SK-N-SH treated with all-trans-retinoic acid at 6 μM for 48 hours (cell line): Measurements from ENCODE around the gene BPGM.

Experiments
- ATAC-seq: fragments of 200-7000 bp; cut with Tn5 transposase; 3 replicates; pipeline ENCODE4 v1.9.1; 2020; ENCODE audit warnings: mild to moderate bottlenecking, moderate library complexity
- ARNTL ChIP-seq: fragments of 450-650 bp; formaldehyde crosslinking; IDR thresholded peaks from 2 replicates; pipeline ENCODE4 v1.5.0; 2020; ENCODE audit warnings: low read depth, mild to moderate bottlenecking, moderate library complexity, borderline replicate concordance
- BACH2 ChIP-seq: fragments of 250-450 bp; sonication (Bioruptor Pico); IDR thresholded peaks from 2 replicates; pipeline ENCODE4 v1.9.0; 2021; ENCODE audit warnings: mild to moderate bottlenecking, borderline replicate concordance
- CREB5 ChIP-seq: fragments of 250-450 bp; sonication (Bioruptor Pico); IDR thresholded peaks from 2 replicates; pipeline ENCODE4 v1.5.1; 2020; ENCODE audit warnings: low read depth, mild to moderate bottlenecking, moderate library complexity
- CSDC2 ChIP-seq: fragments of 250-450 bp; sonication (Bioruptor Pico); IDR thresholded peaks from 2 replicates; pipeline ENCODE4 v1.5.0; 2020; ENCODE audit warnings: mild to moderate bottlenecking, moderate library complexity
- CSRNP3 ChIP-seq: fragments of 250-450 bp; sonication (Bioruptor Pico); IDR thresholded peaks from 2 replicates; pipeline ENCODE4 v1.5.1; 2021; ENCODE audit warnings: mild to moderate bottlenecking, moderate library complexity
- ESRRG ChIP-seq: fragments of 250-450 bp; sonication (Bioruptor Pico); IDR thresholded peaks from 2 replicates; pipeline ENCODE4 v1.6.1; 2021; ENCODE audit warnings: mild to moderate bottlenecking
- GLIS3 ChIP-seq: fragments of 250-450 bp; sonication (Bioruptor Pico); IDR thresholded peaks from 2 replicates; pipeline ENCODE4 v1.5.0; 2020; ENCODE audit warnings: mild to moderate bottlenecking, moderate library complexity
- ISL1 ChIP-seq: fragments of 250-450 bp; sonication (Bioruptor Pico); IDR thresholded peaks from 2 replicates; pipeline ENCODE4 v2.1.2; 2022; ENCODE audit warnings: mild to moderate bottlenecking, moderate library complexity
- OSR1 ChIP-seq: fragments of 250-450 bp; sonication (Bioruptor Pico); IDR thresholded peaks from 2 replicates; pipeline ENCODE4 v1.8.0; 2022; ENCODE audit warnings: moderate library complexity, mild to moderate bottlenecking, inconsistent platforms
- PATZ1 ChIP-seq: fragments of 250-450 bp; sonication (Bioruptor Pico); IDR thresholded peaks from 2 replicates; pipeline ENCODE4 v1.8.0; 2020; ENCODE audit warnings: mild to moderate bottlenecking, moderate library complexity, borderline replicate concordance
- POU6F1 ChIP-seq: fragments of 250-450 bp; sonication (Bioruptor Pico); IDR thresholded peaks from 2 replicates; pipeline ENCODE4 v1.8.0; 2021; ENCODE audit warnings: low read depth, mild to moderate bottlenecking, moderate library complexity, borderline replicate concordance
- PPARA ChIP-seq: fragments of 250-450 bp; sonication (Bioruptor Pico); IDR thresholded peaks from 2 replicates; pipeline ENCODE4 v1.5.0; 2020; ENCODE audit warnings: mild to moderate bottlenecking, borderline replicate concordance
- RARB ChIP-seq: fragments of 250-450 bp; sonication (Bioruptor Pico); IDR thresholded peaks from 2 replicates; pipeline ENCODE4 v1.8.0; 2021; ENCODE audit warnings: mild to moderate bottlenecking, moderate library complexity
- SNAI2 ChIP-seq: fragments of 250-450 bp; sonication (Bioruptor Pico); IDR thresholded peaks from 2 replicates; pipeline ENCODE4 v1.5.0; 2020; ENCODE audit warnings: mild to moderate bottlenecking, moderate library complexity
- TCF4 ChIP-seq: fragments of 250-450 bp; sonication (Bioruptor Pico); IDR thresholded peaks from 2 replicates; pipeline ENCODE4 v1.8.0; 2021; ENCODE audit warnings: mild to moderate bottlenecking, moderate library complexity, borderline replicate concordance
- TOX ChIP-seq: fragments of 250-450 bp; sonication (Bioruptor Pico); IDR thresholded peaks from 2 replicates; pipeline ENCODE4 v1.8.0; 2021; ENCODE audit warnings: mild to moderate bottlenecking, moderate library complexity, borderline replicate concordance
- TSHZ2 ChIP-seq: fragments of 250-450 bp; sonication (Bioruptor Pico); IDR thresholded peaks from 2 replicates; pipeline ENCODE4 v1.5.0; 2020; ENCODE audit warnings: mild to moderate bottlenecking, moderate library complexity
- ZC3H10 ChIP-seq: fragments of 250-450 bp; sonication (Bioruptor Pico); IDR thresholded peaks from 2 replicates; pipeline ENCODE4 v1.5.1; 2021; ENCODE audit warnings: mild to moderate bottlenecking, moderate library complexity
- ZFP3 ChIP-seq: fragments of 250-450 bp; sonication (Bioruptor Pico); IDR thresholded peaks from 2 replicates; pipeline ENCODE4 v1.5.0; 2020; ENCODE audit warnings: mild to moderate bottlenecking, moderate library complexity
- ZFP30 ChIP-seq: fragments of 450-650 bp; formaldehyde crosslinking; IDR thresholded peaks from 2 replicates; pipeline ENCODE4 v1.5.0; 2022; ENCODE audit warnings: mild to moderate bottlenecking, moderate library complexity
- ZNF565 ChIP-seq: fragments of 450-650 bp; formaldehyde crosslinking; conservative IDR thresholded peaks from 2 replicates; pipeline ENCODE4 v1.5.0; 2020; ENCODE audit warnings: low read depth, mild to moderate bottlenecking, moderate library complexity
- ZNF70 ChIP-seq: fragments of 450-650 bp; formaldehyde crosslinking; IDR thresholded peaks from 2 replicates; pipeline ENCODE4 v1.5.0; 2020; ENCODE audit warnings: mild to moderate bottlenecking, moderate library complexity
- ZNF8 ChIP-seq: fragments of 450-650 bp; formaldehyde crosslinking; IDR thresholded peaks from 2 replicates; pipeline ENCODE4 v1.5.0; 2020; ENCODE audit warnings: mild to moderate bottlenecking, moderate library complexity

BPGM gene

GRCh38 chr7:134726581-134726980 is 79.9 kb downstream of the BPGM start:
- no peak for ATAC-seq
- TF ChIP-seq SNAI2 (no peak), ARNTL (CRISPR knock-in tag) (no peak), TOX (CRISPR knock-in tag) (no peak), RARB (CRISPR knock-in tag) (no peak), ZNF565 (CRISPR knock-in tag) (no peak), ZFP3 (CRISPR knock-in tag) (no peak), ESRRG (CRISPR knock-in tag) (no peak), CSRNP3 (no peak), TCF4 (CRISPR knock-in tag) (no peak), CREB5 (CRISPR knock-in tag) (no peak), PPARA (no peak), TSHZ2 (CRISPR knock-in tag) (no peak), POU6F1 (CRISPR knock-in tag) (no peak), PATZ1 (CRISPR knock-in tag) (no peak), ISL1 (CRISPR knock-in tag) (no peak), ZFP30 (no peak), ZNF8 (CRISPR knock-in tag) (no peak), CSDC2 (no peak), ZC3H10 (CRISPR knock-in tag) (no peak), ZNF70 (CRISPR knock-in tag) (no peak)

GRCh38 chr7:134727711-134728110 is 81.1 kb downstream of the BPGM start:
- TF ChIP-seq ESRRG (CRISPR knock-in tag): no peak
- no peak for TF ChIP-seq ZC3H10 (CRISPR knock-in tag)
- no peak for TF ChIP-seq TOX (CRISPR knock-in tag)
- TF ChIP-seq GLIS3 (CRISPR knock-in tag): no peak
- no peak for TF ChIP-seq OSR1 (CRISPR knock-in tag)
- TF ChIP-seq ZNF70 (CRISPR knock-in tag): no peak
- no peak for TF ChIP-seq BACH2 (CRISPR knock-in tag)
- no peak for TF ChIP-seq ARNTL (CRISPR knock-in tag)
- TF ChIP-seq CREB5 (CRISPR knock-in tag): no peak
- no peak for TF ChIP-seq POU6F1 (CRISPR knock-in tag)
- no peak for TF ChIP-seq CSDC2
- TF ChIP-seq PPARA: no peak
- TF ChIP-seq ISL1 (CRISPR knock-in tag): no peak
- no peak for TF ChIP-seq ZNF565 (CRISPR knock-in tag)
- no peak for TF ChIP-seq SNAI2
- no peak for TF ChIP-seq TCF4 (CRISPR knock-in tag)
- ATAC-seq: no peak
